Transverse colon (tissue), 4 donors: ENCODE measurements around the gene SLC31A2. TPM values are rescaled to one million over a fixed set of nuclear protein-coding genes. Genes with fewer than 3 reads are reported as not detected.

Experiments
- DNase-seq: peaks from one replicate; pipeline ENCODE4 v3.0.0-alpha.2; 2019
- H3K27ac ChIP-seq, 4 donors: fragments of 200-600 bp; sonication (generic); 2 replicates each; pipeline ENCODE4 v1.5.1; 2016 to 2018; ENCODE audit warnings: inconsistent platforms in 4 of 4
- H3K27me3 ChIP-seq: fragments of 200-600 bp; sonication (generic); 2 replicates; pipeline ENCODE4 v1.5.1; 2017; ENCODE audit warnings: inconsistent platforms
- H3K36me3 ChIP-seq, 4 donors: fragments of 200-600 bp; sonication (generic); 2 replicates each; pipeline ENCODE4 v1.5.1; 2017 to 2019; ENCODE audit warnings: inconsistent platforms in 4 of 4
- H3K4me1 ChIP-seq, 4 donors: fragments of 200-600 bp; sonication (generic); 2 replicates each; pipeline ENCODE4 v1.5.1; 2017 to 2020; ENCODE audit warnings: inconsistent platforms in 4 of 4
- H3K4me3 ChIP-seq, 4 donors: fragments of 200-600 bp; sonication (generic); 1 replicate in 1 of 4; 2 replicates in 3 of 4; pipeline versions ENCODE4 v1.5.1 to v1.6.1; 2017 to 2019; ENCODE audit warnings: inconsistent platforms in 4 of 4
- H3K9me3 ChIP-seq, 2 donors: fragments of 200-600 bp; sonication (generic); 2 replicates each; pipeline ENCODE4 v1.5.1; 2017 to 2019; ENCODE audit warnings: inconsistent platforms in 2 of 2
- CTCF ChIP-seq, 5 experiments: fragments of 200-600 bp in 3 of 5; fragments of 450-650 bp in 2 of 5; sonication (generic) in 3 of 5; IDR thresholded peaks; 1 replicate in 2 of 5; 2 replicates in 3 of 5; pipeline ENCODE4 v1.5.1; 2016 to 2017; ENCODE audit warnings: antibody characterized with exemption in 5 of 5, inconsistent platforms in 3 of 5, mild to moderate bottlenecking in 2 of 5, moderate library complexity in 1 of 5
- EP300 ChIP-seq: sonication (generic); formaldehyde crosslinking; IDR thresholded peaks from one replicate; pipeline ENCODE4 v1.6.1; 2017; ENCODE audit warnings: antibody characterized with exemption, low read depth
- POLR2A ChIP-seq: fragments of 450-650 bp; IDR thresholded peaks from one replicate; pipeline ENCODE4 v1.6.1; 2016; ENCODE audit warnings: antibody characterized with exemption, mild to moderate bottlenecking, moderate library complexity
- POLR2AphosphoS5 ChIP-seq, 3 donors: sonication (generic); formaldehyde crosslinking; IDR thresholded peaks; one replicate each; pipeline ENCODE4 v1.6.1; 2016; ENCODE audit warnings: antibody characterized with exemption in 3 of 3
- WGBS, 2 donors: methylation state at CpG; one replicate each; pipeline ENCODE4 v1.1.5; 2018; ENCODE audit warnings: low coverage in 1 of 2; 5-methylcytosine and 5-hydroxymethylcytosine counted together
- in situ Hi-C, 4 donors: fragments of 200-750 bp; cut with MboI; loops; one replicate each; pipeline versions ENCODE4 v1.15.0 to v1.15.1; 2017; ENCODE audit warnings: low sequenced_read_pairs in 3 of 4, low pct_ligation_motif_present in 1 of 4, low pct_unique_long_range_greater_than_20kb in 1 of 4
- intact Hi-C: fragments of 100-400 bp; cut with DNase I; formaldehyde crosslinking; loops from one replicate; pipeline ENCODE4 v1.15.1; 2023; ENCODE audit warnings: low total_unique reads
- total RNA-seq, 4 donors: library from RNA; depleted of rRNA; stranded (reverse); fragments of >200 nt; gene quantifications; one replicate each; pipeline ENCODE4 v1.1.0, GENCODE V29; 2016

The SLC31A2 gene
- total RNA-seq, 4 donors from 2014 or later: 4.4 to 81.6 (median 40.3) TPM

DNA sequence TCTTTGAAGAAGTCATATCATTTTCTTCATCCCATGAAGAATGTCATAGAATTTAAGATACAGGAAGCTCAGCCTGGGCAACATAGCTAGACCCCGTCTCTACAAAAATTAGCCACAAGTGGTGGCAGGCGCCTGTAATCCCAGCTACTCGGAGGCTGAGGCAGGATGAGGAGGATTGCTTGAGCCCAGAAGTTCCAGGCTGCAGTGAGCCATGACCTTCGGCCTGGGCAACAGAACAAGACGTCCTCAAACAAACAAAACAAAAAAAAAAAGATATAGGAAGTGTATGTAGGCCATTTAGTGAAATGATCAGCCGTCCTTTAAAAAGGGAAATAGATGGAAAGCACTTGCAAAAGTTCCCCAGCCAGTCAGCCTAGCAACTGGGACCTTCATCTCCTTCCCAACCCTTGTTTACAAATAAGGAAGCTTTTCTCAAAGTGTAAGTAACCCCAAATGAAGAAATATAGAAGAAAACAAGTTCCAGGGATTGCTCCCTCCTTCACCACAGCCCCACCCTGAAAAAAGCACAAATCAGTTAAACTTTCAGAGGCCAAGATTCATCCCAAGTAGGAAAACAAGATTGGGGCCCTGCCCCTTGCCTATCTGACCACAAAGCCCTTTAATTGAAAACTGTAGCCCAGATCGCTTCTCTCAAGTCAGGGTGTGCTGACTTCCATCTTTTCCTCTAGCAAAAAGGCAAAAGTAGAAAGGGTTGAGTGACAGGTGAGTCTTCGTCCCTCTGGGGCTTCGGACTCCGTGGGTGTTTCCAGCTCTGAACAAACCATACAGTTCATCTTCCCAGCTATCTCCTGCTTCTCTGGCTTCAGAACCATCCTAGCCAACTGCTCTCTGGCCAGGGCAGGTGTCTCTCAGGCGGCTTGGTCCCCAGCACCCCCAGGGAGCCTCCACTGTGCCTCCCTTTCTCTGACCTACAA is 1.2 kb downstream of the SLC31A2 start:
- intact Hi-C loops (no loop called here), in situ Hi-C loops (no loop called here)
- H3K27me3 ChIP-seq: no peaks in the 10 kb centered on the region
- peak; percentile 32 for DNase-seq
- peak overlapping the region; percentile 83 to 88 (median 88) for H3K27ac ChIP-seq
- 33 to 54% methylated on average over 1 to 11 of the region's 11 CpGs for WGBS, 2 donors
- H3K9me3 ChIP-seq: no peaks in the 10 kb centered on the region
- peaks cover 3 to 22% (median 12%) of the 10 kb centered on the region in 4 donors for H3K4me1 ChIP-seq
- peak; percentile 20 for TF ChIP-seq POLR2A
- TF ChIP-seq CTCF (IDR thresholded peaks at IDR 0.05): no peak
- H3K36me3 ChIP-seq: no peaks in the 10 kb centered on the region
- peak overlapping the region; percentile 92 to 98 (median 94) for H3K4me3 ChIP-seq

DNA sequence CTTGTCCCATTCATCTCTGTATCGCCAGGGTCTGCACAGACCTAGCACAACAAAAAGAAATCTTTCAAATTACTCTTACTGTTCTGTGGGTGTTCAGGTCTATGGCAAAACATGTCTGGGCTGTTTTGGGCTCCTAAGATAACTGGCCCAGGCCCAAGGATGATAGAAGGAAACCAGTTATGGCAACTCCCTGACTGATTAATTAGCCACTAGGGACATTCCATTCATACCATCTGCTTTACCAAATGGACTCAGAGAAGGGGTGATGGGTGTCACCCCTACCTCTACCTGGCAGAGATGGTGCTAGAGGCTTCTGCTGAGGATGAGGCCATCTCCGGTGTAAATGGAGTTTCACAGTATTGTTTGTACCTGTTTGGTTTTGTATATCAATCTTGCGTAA is 1.9 kb downstream of the SLC31A2 start:
- Histone ChIP-seq H3K4me1 (peaks cover 3 to 22% (median 12%) of the 10 kb centered on the region in 4 donors), H3K9me3 (no peaks in the 10 kb centered on the region), H3K4me3 (peak overlapping the region in 1 of 4 donors; percentile 92), H3K36me3 (no peaks in the 10 kb centered on the region), H3K27me3 (no peaks in the 10 kb centered on the region), H3K27ac (peak overlapping the region in 3 of 4 donors; percentile 87 to 88 (median 88))
- in situ Hi-C loops (no loop called here), intact Hi-C loops (no loop called here)
- TF ChIP-seq CTCF (IDR thresholded peaks at IDR 0.05): no peak
- no peak for TF ChIP-seq EP300
- TF ChIP-seq POLR2A: no peak
- TF ChIP-seq POLR2AphosphoS5 (IDR thresholded peaks at IDR 0.05): no peak
- WGBS, 2 donors: 81 to 93% methylated on average over 2 to 3 of the region's 3 CpGs
- DNase-seq: no peak

DNA sequence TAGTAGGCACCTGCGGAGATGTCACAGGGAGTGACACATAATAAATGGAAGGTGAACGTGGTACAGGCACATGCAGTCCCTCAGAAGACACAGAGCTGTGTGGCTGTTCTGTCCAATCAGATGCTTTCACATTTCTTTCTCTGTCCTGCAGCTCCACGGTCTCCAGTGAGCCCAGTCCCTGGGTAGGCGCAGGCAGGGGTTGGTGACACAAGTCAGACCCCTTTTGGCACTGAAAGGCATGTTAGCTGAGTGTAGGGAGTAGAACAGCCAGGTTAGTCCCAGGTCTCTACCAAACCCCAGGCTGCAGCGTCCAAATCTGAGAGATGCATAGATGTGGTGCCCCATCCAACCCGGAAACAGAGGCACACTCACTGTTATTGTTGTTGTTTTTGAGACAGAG is 2.8 kb downstream of the SLC31A2 start:
- intact Hi-C loops: no loop called here
- no peaks in the 10 kb centered on the region for H3K27me3 ChIP-seq

More for the DNA sequence above, 2.8 kb downstream of the SLC31A2 start:
- Histone ChIP-seq H3K4me3 (no peak overlapping the region), H3K36me3 (peaks cover 0 to 4% (median 0%) of the 10 kb centered on the region in 4 donors), H3K4me1 (peaks cover 3 to 22% (median 12%) of the 10 kb centered on the region in 4 donors), H3K9me3 (no peaks in the 10 kb centered on the region), H3K27ac (no peak overlapping the region)
- WGBS, 2 donors: 83 to 85% methylated on average over 2 to 6 of the region's 6 CpGs
- TF ChIP-seq CTCF (IDR thresholded peaks at IDR 0.05): no peak
- no peak for TF ChIP-seq EP300
- no peak for TF ChIP-seq POLR2A
- no peak for TF ChIP-seq POLR2AphosphoS5 (IDR thresholded peaks at IDR 0.05)
- in situ Hi-C loops: no loop called here
- no peak for DNase-seq
